ENCODE results near the gene ZMAT5.

- no peak for TF ChIP-seq CTCF (IDR thresholded peaks at IDR 0.05; ENCODE audit: low read length)
- TF ChIP-seq EZH2 (optimal IDR thresholded peaks at IDR 0.05; ENCODE audit: low read depth, low read length) = no peak
These were observed 46.7 kb downstream of the ZMAT5 start, which contains the start of gene CABP7 for GRCh38 chr22:29719899-29720645.

All from MM.1S (cell line).